OCI-LY7 (cell line): Measurements from ENCODE around the gene TPRG1. TPM values are rescaled to one million over a fixed set of nuclear protein-coding genes. Genes with fewer than 3 reads are reported as not detected.
A peak's percentile ranks its signal among the peaks of the same experiment; 100 is the strongest.

ENCODE experiments used
- BruUV-seq: library from RNA; stranded (reverse); fragments of 400-500 nt; replicated peaks from 2 replicates; lab custom pipeline; 2021; lab: Mats Ljungman, UMichigan
- CTCF ChIA-PET: fragments of 300-600 bp; sonication (Branson Sonifier 250); formaldehyde crosslinking; loops from one replicate; lab custom pipeline; 2022; ENCODE audit warnings: antibody characterized with exemption; ENCODE audit not compliant: unreplicated experiment; lab: Charles Lee
- POLR2A ChIA-PET: fragments of 300-600 bp; sonication (Branson Sonifier 250); formaldehyde crosslinking; loops from one replicate; lab custom pipeline; 2022; ENCODE audit warnings: antibody characterized with exemption; lab: Charles Lee
- DNase-seq: peaks from one replicate; pipeline ENCODE4 v3.0.0-alpha.2; 2015; ENCODE audit warnings: low spot score
- H2AFZ ChIP-seq: fragments of 200-600 bp; sonication (generic), shearing (Covaris generic); 2 replicates; pipeline ENCODE4 v1.6.1; 2014; ENCODE audit warnings: mild to moderate bottlenecking, antibody characterized with exemption, low read length, moderate library complexity
- H3K27ac ChIP-seq: fragments of 200-600 bp; sonication (generic); 2 replicates; pipeline ENCODE4 v1.5.1; 2014; ENCODE audit warnings: mixed run types, low read depth, mild to moderate bottlenecking, moderate library complexity, low read length, inconsistent platforms; ENCODE audit not compliant: poor library complexity, severe bottlenecking
- H3K36me3 ChIP-seq: fragments of 200-600 bp; sonication (generic); 2 replicates; pipeline ENCODE4 v1.6.1; 2014; ENCODE audit warnings: mild to moderate bottlenecking, antibody characterized with exemption, low read length, moderate library complexity, mixed read lengths; ENCODE audit not compliant: insufficient read depth
- H3K4me1 ChIP-seq: fragments of 200-600 bp; sonication (generic); 2 replicates; pipeline ENCODE4 v1.5.1; 2014; ENCODE audit warnings: mild to moderate bottlenecking, low read length; ENCODE audit not compliant: insufficient read depth, poor library complexity, severe bottlenecking
- H3K4me2 ChIP-seq: fragments of 200-600 bp; sonication (generic); 2 replicates; pipeline ENCODE4 v1.6.1; 2014; ENCODE audit warnings: mild to moderate bottlenecking, low read length
- H3K4me3 ChIP-seq: fragments of 200-600 bp; sonication (generic); 2 replicates; pipeline ENCODE4 v1.5.1; 2014; ENCODE audit warnings: mild to moderate bottlenecking, low read depth, low read length; ENCODE audit not compliant: poor library complexity, severe bottlenecking
- H3K79me2 ChIP-seq: fragments of 200-600 bp; sonication (generic); 2 replicates; pipeline ENCODE4 v1.6.1; 2016; ENCODE audit warnings: low read depth, mild to moderate bottlenecking, low read length, moderate library complexity, mixed read lengths; ENCODE audit not compliant: insufficient read depth
- H3K9me2 ChIP-seq: fragments of 200-600 bp; sonication (generic); 2 replicates; pipeline ENCODE4 v1.6.1; 2016; ENCODE audit warnings: mild to moderate bottlenecking, low read length, mixed read lengths; ENCODE audit not compliant: insufficient read depth
- H3K9me3 ChIP-seq: fragments of 200-600 bp; sonication (generic); 2 replicates; pipeline ENCODE4 v1.6.1; 2014; ENCODE audit warnings: mild to moderate bottlenecking, mixed run types, low read length, mixed read lengths
- H4K20me1 ChIP-seq: fragments of 200-600 bp; sonication (generic); 2 replicates; pipeline ENCODE4 v1.6.1; 2014; ENCODE audit warnings: mild to moderate bottlenecking, antibody characterized with exemption, low read length, moderate library complexity, mixed read lengths; ENCODE audit not compliant: insufficient read depth
- CTCF ChIP-seq: fragments of 200-600 bp; sonication (generic); conservative IDR thresholded peaks from 2 replicates; pipeline ENCODE4 v1.5.1; 2014; ENCODE audit warnings: mild to moderate bottlenecking, antibody characterized with exemption, low read length, moderate library complexity, mixed read lengths
- EZH2phosphoT487 ChIP-seq: fragments of 200-600 bp; sonication (generic); IDR thresholded peaks from 2 replicates; pipeline ENCODE4 v1.6.1; 2018; ENCODE audit warnings: low read depth, borderline replicate concordance, mild to moderate bottlenecking, mixed run types, antibody characterized with exemption, low read length, moderate library complexity, mixed read lengths
- intact Hi-C: fragments of 100-400 bp; cut with micrococcal nuclease; formaldehyde crosslinking; loops from one replicate; pipeline ENCODE4 v1.10.0; 2022; ENCODE audit not compliant: unreplicated experiment
- total RNA-seq, 2 experiments: library from RNA; depleted of rRNA in 1 of 2; stranded (reverse); fragments of >200 nt in 1 of 2; shearing (Covaris generic) in 1 of 2; gene quantifications; 2 replicates each; pipeline ENCODE4 v1.2.3, GENCODE V29; 2014 to 2022

Gene TPRG1
- total RNA-seq, 2 experiments from 2014 or later = 0.92 TPM; not detected in 1

DNA sequence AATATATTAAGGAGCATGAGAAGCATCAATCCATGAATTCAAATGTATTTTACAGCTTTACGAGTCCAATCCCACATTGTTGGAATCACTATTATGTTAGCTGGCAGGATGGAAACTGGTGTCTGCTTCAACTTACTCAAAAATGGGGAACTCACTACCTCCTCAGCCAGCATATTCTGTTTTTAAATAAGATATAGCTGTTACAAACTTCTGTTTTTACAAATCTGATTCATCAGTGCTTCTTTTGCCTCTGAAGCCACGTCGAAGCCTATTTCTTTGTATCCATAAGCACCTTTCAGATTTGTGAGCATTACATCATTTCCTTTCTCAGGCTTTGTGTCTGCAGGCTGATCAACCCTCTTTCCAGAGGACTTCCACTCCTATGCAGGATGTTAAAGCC lies 105.9 kb downstream of the TPRG1 start:
- no TSS peak for BruUV-seq

DNA sequence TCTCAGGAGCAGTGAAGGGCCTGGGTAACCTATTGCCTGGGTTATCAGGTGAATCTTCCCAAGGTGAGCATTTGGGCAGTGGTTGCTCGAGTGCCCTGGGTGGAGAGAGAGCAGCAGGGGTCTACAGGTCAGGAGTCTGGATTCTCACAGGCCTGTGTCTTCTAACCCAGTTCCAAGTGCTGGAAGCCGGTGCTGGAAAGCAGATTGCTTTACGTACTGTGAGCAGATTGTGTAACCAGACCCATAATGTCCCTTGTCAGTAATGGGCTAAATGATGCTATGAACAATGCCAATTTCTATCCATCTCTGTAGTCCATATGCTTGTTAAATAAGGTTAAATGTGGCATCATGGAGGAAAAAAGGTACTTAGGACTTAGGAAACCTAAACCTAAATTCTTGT lies 106.5 kb downstream of the TPRG1 start:
- no peak for TF ChIP-seq CTCF
- no peak for TF ChIP-seq EZH2phosphoT487
- DNase-seq = no peak
- Histone ChIP-seq H3K4me1 (peaks cover 20% of the 10 kb centered on the region), H3K27ac (no peak overlapping the region), H3K4me2 (no peak overlapping the region), H2AFZ (no peak overlapping the region), H3K9me3 (no peaks in the 10 kb centered on the region), H3K4me3 (no peak overlapping the region), H4K20me1 (no peaks in the 10 kb centered on the region), H3K9me2 (no peaks in the 10 kb centered on the region), H3K36me3 (no peaks in the 10 kb centered on the region), H3K79me2 (no peaks in the 10 kb centered on the region)
- no TSS peak for BruUV-seq
- ChIA-PET CTCF (no interaction called here), POLR2A (interaction anchor here (0.5 to 1.6 kb wide), 5 partner anchors 8 to 672 kb away, joined by 3 to 5 read pairs (median 4); no protein-coding TSS in a partner anchor)
- intact Hi-C loops = loop anchor here (10.0 kb wide), 1 partner anchor 307 kb away; no protein-coding TSS in a partner anchor

More for the DNA sequence above, 105.9 kb downstream of the TPRG1 start:
- CTCF ChIA-PET = interaction anchor here (0.9 kb wide), 1 partner anchor 11 kb away, joined by 3 read pairs; no protein-coding TSS in a partner anchor
- Histone ChIP-seq H3K9me2 (no peaks in the 10 kb centered on the region), H3K27ac (no peak overlapping the region), H4K20me1 (no peaks in the 10 kb centered on the region), H2AFZ (no peak overlapping the region), H3K4me2 (no peak overlapping the region), H3K79me2 (no peaks in the 10 kb centered on the region), H3K36me3 (no peaks in the 10 kb centered on the region), H3K4me1 (peaks cover 19% of the 10 kb centered on the region), H3K4me3 (no peak overlapping the region), H3K9me3 (no peaks in the 10 kb centered on the region)
- intact Hi-C loops = loop anchor here (10.0 kb wide), 1 partner anchor 307 kb away; no protein-coding TSS in a partner anchor
- TF ChIP-seq EZH2phosphoT487 (no peak), CTCF (no peak)
- peak; percentile 22 for DNase-seq
- POLR2A ChIA-PET = interaction anchor here (0.5 to 1.6 kb wide), 4 partner anchors 9 to 403 kb away, joined by 3 to 5 read pairs (median 4); no protein-coding TSS in a partner anchor

- Histone ChIP-seq H2AFZ (no peak overlapping the region), H3K4me1 (peaks cover 36% of the 10 kb centered on the region), H3K9me2 (no peaks in the 10 kb centered on the region), H3K4me2 (no peak overlapping the region), H4K20me1 (no peaks in the 10 kb centered on the region), H3K27ac (no peak overlapping the region), H3K79me2 (no peaks in the 10 kb centered on the region), H3K4me3 (no peak overlapping the region), H3K36me3 (no peaks in the 10 kb centered on the region), H3K9me3 (no peaks in the 10 kb centered on the region)
- no peak for TF ChIP-seq EZH2phosphoT487
- no peak for TF ChIP-seq CTCF
- ChIA-PET CTCF (no interaction called here), POLR2A (interaction anchor here (0.6 to 0.7 kb wide), 2 partner anchors 25 to 131 kb away, joined by 3 to 6 read pairs; no protein-coding TSS in a partner anchor)
- no peak for DNase-seq
- intact Hi-C loops = no loop called here
- BruUV-seq = no TSS peak
Observed at GRCh38 chr3:189282189-189282588, 110.4 kb downstream of the TPRG1 start.
